HEK293T (cell line): ENCODE data around the gene FCN1.

Experiments
- CTCF ChIA-PET: fragments of 350-600 bp; formaldehyde crosslinking; extraction: SDS; loops from one replicate; lab custom pipeline; 2021; ENCODE audit warnings: antibody characterized with exemption, inconsistent platforms; lab: Yijun Ruan, JAX
- POLR2A ChIA-PET: fragments of 350-600 bp; formaldehyde crosslinking; extraction: SDS; loops from one replicate; lab custom pipeline; 2020; ENCODE audit warnings: antibody characterized with exemption, inconsistent platforms; lab: Yijun Ruan, JAX
- DNase-seq: peaks from one replicate; pipeline ENCODE4 v3.0.0; 2012; ENCODE audit warnings: mixed read lengths; ENCODE audit errors: extremely low spot score
- ARNT ChIP-seq: fragments of 450-650 bp; IDR thresholded peaks from 2 replicates; pipeline ENCODE4 v1.6.1; 2017; ENCODE audit warnings: mild to moderate bottlenecking
- BHLHE40 ChIP-seq: fragments of 450-650 bp; IDR thresholded peaks from 2 replicates; pipeline ENCODE4 v1.6.1; 2016; ENCODE audit warnings: mild to moderate bottlenecking, moderate library complexity, borderline replicate concordance
- CTBP1 ChIP-seq: fragments of 450-650 bp; IDR thresholded peaks from 2 replicates; pipeline ENCODE4 v1.6.1; 2016; ENCODE audit warnings: borderline replicate concordance
- ELF4 ChIP-seq: fragments of 450-650 bp; IDR thresholded peaks from 2 replicates; pipeline ENCODE4 v1.6.1; 2017; ENCODE audit warnings: antibody characterized with exemption
- FOXA1 ChIP-seq: fragments of 450-650 bp; IDR thresholded peaks from 2 replicates; pipeline ENCODE4 v1.6.1; 2016; ENCODE audit warnings: mild to moderate bottlenecking
- FOXK2 ChIP-seq: fragments of 450-650 bp; IDR thresholded peaks from 2 replicates; pipeline ENCODE4 v1.6.1; 2016; ENCODE audit warnings: mild to moderate bottlenecking
- FOXM1 ChIP-seq: fragments of 450-650 bp; IDR thresholded peaks from 2 replicates; pipeline ENCODE4 v1.6.1; 2017; ENCODE audit warnings: mild to moderate bottlenecking, borderline replicate concordance
- HDGF ChIP-seq: fragments of 450-650 bp; IDR thresholded peaks from 2 replicates; pipeline ENCODE4 v1.6.1; 2017; ENCODE audit warnings: antibody characterized with exemption, borderline replicate concordance
- L3MBTL2 ChIP-seq: fragments of 450-650 bp; conservative IDR thresholded peaks from 2 replicates; pipeline ENCODE4 v1.6.1; 2016; ENCODE audit warnings: mild to moderate bottlenecking
- LEF1 ChIP-seq: fragments of 450-650 bp; IDR thresholded peaks from 2 replicates; pipeline ENCODE4 v1.6.1; 2017; ENCODE audit warnings: mild to moderate bottlenecking, borderline replicate concordance
- NFRKB ChIP-seq: fragments of 450-650 bp; IDR thresholded peaks from 2 replicates; pipeline ENCODE4 v1.6.1; 2016; ENCODE audit warnings: mild to moderate bottlenecking, moderate library complexity
- PKNOX1 ChIP-seq: fragments of 450-650 bp; IDR thresholded peaks from 2 replicates; pipeline ENCODE4 v1.6.1; 2016
- SP1 ChIP-seq: fragments of 450-650 bp; IDR thresholded peaks from 2 replicates; pipeline ENCODE4 v1.6.1; 2017
- SUZ12 ChIP-seq: fragments of 450-650 bp; IDR thresholded peaks from 2 replicates; pipeline ENCODE4 v1.6.1; 2016; ENCODE audit warnings: mild to moderate bottlenecking
- TARDBP ChIP-seq: fragments of 450-650 bp; IDR thresholded peaks from 2 replicates; pipeline ENCODE4 v1.6.1; 2016
- ZNF384 ChIP-seq: fragments of 450-650 bp; IDR thresholded peaks from 2 replicates; pipeline ENCODE4 v1.6.1; 2016

FCN1 gene

GRCh38 chr9:134955801-134956200 lies 38.1 kb upstream of the FCN1 start:
- CTCF ChIA-PET: no interaction called here
- no peak for DNase-seq

GRCh38 chr9:134955156-134955555 lies 37.4 kb upstream of the FCN1 start:
- TF ChIP-seq FOXM1 (no peak), ELF4 (no peak), TARDBP (no peak), PKNOX1 (no peak), ZNF384 (no peak), SUZ12 (no peak)
- DNase-seq: no peak
- ChIA-PET CTCF (no interaction called here), POLR2A (no interaction called here)

More at GRCh38 chr9:134955801-134956200, 38.1 kb upstream of the FCN1 start:
- TF ChIP-seq PKNOX1: no peak
- TF ChIP-seq L3MBTL2: no peak
- no peak for TF ChIP-seq SUZ12
- TF ChIP-seq ZNF384: no peak
- TF ChIP-seq TARDBP: no peak
- no peak for TF ChIP-seq ARNT
- no peak for TF ChIP-seq HDGF
- TF ChIP-seq CTBP1: no peak
- TF ChIP-seq BHLHE40: no peak
- no peak for TF ChIP-seq LEF1
- no peak for TF ChIP-seq FOXA1
- TF ChIP-seq NFRKB: no peak
- no peak for TF ChIP-seq ELF4
- no peak for TF ChIP-seq FOXK2
- no peak for TF ChIP-seq FOXM1
- no peak for TF ChIP-seq SP1
- POLR2A ChIA-PET: no interaction called here

- no peak for DNase-seq
- ChIA-PET CTCF (no interaction called here), POLR2A (no interaction called here)
- TF ChIP-seq NFRKB: no peak
- TF ChIP-seq L3MBTL2: no peak
- TF ChIP-seq SP1: no peak
- no peak for TF ChIP-seq CTBP1
- TF ChIP-seq ZNF384: no peak
- TF ChIP-seq ARNT: no peak
- no peak for TF ChIP-seq FOXK2
- TF ChIP-seq PKNOX1: no peak
- TF ChIP-seq TARDBP: no peak
- TF ChIP-seq HDGF: no peak
- no peak for TF ChIP-seq LEF1
- no peak for TF ChIP-seq FOXA1
These were observed 34.3 kb upstream of the FCN1 start for GRCh38 chr9:134951994-134952393.

GRCh38 chr9:134951461-134951860 lies 33.7 kb upstream of the FCN1 start:
- no peak for DNase-seq
- no peak for TF ChIP-seq FOXK2
- TF ChIP-seq PKNOX1: no peak
- no peak for TF ChIP-seq SP1
- TF ChIP-seq FOXA1: no peak
- TF ChIP-seq ZNF384: no peak
- TF ChIP-seq ARNT: no peak
- no peak for TF ChIP-seq CTBP1
- CTCF ChIA-PET: no interaction called here
- POLR2A ChIA-PET: no interaction called here

- CTCF ChIA-PET: no interaction called here
- DNase-seq: no peak
- TF ChIP-seq FOXK2 (no peak), PKNOX1 (no peak), HDGF (no peak), SP1 (no peak), FOXM1 (no peak)
- POLR2A ChIA-PET: no interaction called here
These were observed 32.9 kb upstream of the FCN1 start for GRCh38 chr9:134950386-134951210.
